Natural killer cell (primary cell): ENCODE data around the gene FAN1. TPM values are rescaled to one million over a fixed set of nuclear protein-coding genes. Genes with fewer than 3 reads are reported as not detected.

Experiments used
- ATAC-seq, 3 donors: fragments of 150-1000 bp in 2 of 3; fragments of 200-7000 bp in 1 of 3; cut with Tn5 transposase; 1 replicate in 1 of 3; 2 replicates in 2 of 3; pipeline ENCODE4 v1.10.0; 2021; ENCODE audit warnings: mild to moderate bottlenecking in 2 of 3, moderate library complexity in 2 of 3
- DNase-seq, 2 donors: peaks; one replicate each; pipeline versions ENCODE4 v3.0.0 to v3.0.0-alpha.2; 2013 to 2021; ENCODE audit warnings: mixed read lengths in 1 of 2
- H3K27ac ChIP-seq: one replicate; pipeline ENCODE4 v1.5.1; 2013; ENCODE audit warnings: mild to moderate bottlenecking, low read length
- H3K27me3 ChIP-seq: one replicate; pipeline ENCODE4 v1.6.1; 2013; ENCODE audit warnings: low read length; ENCODE audit not compliant: control insufficient read depth, insufficient read depth
- H3K36me3 ChIP-seq: one replicate; pipeline ENCODE4 v1.6.1; 2013; ENCODE audit warnings: low read length; ENCODE audit not compliant: control insufficient read depth, insufficient read depth
- H3K4me1 ChIP-seq: one replicate; pipeline ENCODE4 v1.6.1; 2013; ENCODE audit warnings: low read length; ENCODE audit not compliant: control insufficient read depth, insufficient read depth
- H3K4me3 ChIP-seq: one replicate; pipeline ENCODE4 v1.5.1; 2013; ENCODE audit warnings: low read length
- H3K9me3 ChIP-seq: one replicate; pipeline ENCODE4 v1.6.1; 2013; ENCODE audit warnings: low read length; ENCODE audit not compliant: control insufficient read depth, insufficient read depth
- H3K27ac Mint-ChIP-seq, 2 donors: one replicate each; pipeline ENCODE4 v1.8.0; 2022; ENCODE audit warnings: mild to moderate bottlenecking in 2 of 2, mixed read lengths in 2 of 2, moderate library complexity in 1 of 2
- H3K27me3 Mint-ChIP-seq, 2 donors: one replicate each; pipeline ENCODE4 v1.8.0; 2022; ENCODE audit warnings: low read depth in 2 of 2, mixed read lengths in 2 of 2
- H3K36me3 Mint-ChIP-seq: one replicate; pipeline ENCODE4 v1.8.0; 2022; ENCODE audit warnings: mixed read lengths
- H3K4me1 Mint-ChIP-seq, 2 donors: one replicate each; pipeline ENCODE4 v1.8.0; 2022; ENCODE audit warnings: mixed read lengths in 2 of 2
- H3K4me3 Mint-ChIP-seq: one replicate; pipeline ENCODE4 v1.8.0; 2022; ENCODE audit warnings: mild to moderate bottlenecking, moderate library complexity, mixed read lengths
- H3K9me3 Mint-ChIP-seq, 2 donors: one replicate each; pipeline ENCODE4 v1.8.0; 2022; ENCODE audit warnings: mixed read lengths in 2 of 2
- CTCF ChIP-seq: fragments of 200-600 bp; IDR thresholded peaks from one replicate; pipeline ENCODE4 v1.8.0; 2022; ENCODE audit warnings: antibody characterized with exemption
- WGBS: methylation state at CpG from one replicate; pipeline ENCODE4 v1.1.7; 2013; ENCODE audit warnings: missing lambda C conversion rate; ENCODE audit not compliant: insufficient coverage; 5-methylcytosine and 5-hydroxymethylcytosine counted together
- intact Hi-C: fragments of 100-400 bp; cut with micrococcal nuclease; formaldehyde crosslinking; loops from one replicate; pipeline ENCODE4 v1.14.2; 2022
- total RNA-seq, 4 donors: library from RNA; stranded (reverse); fragments of 120-200 nt in 1 of 4; gene quantifications; one replicate each; pipeline versions ENCODE4 v1.2.3 to v1.2.4, GENCODE V29; 2013 to 2022

The FAN1 gene
- total RNA-seq, 3 donors from 2014 or later (not counting 1 experiment from before 2014, with no cell fraction given) = 9.1 to 18.8 (median 15.3) TPM

- no peaks in the 10 kb centered on the region for H3K9me3 Mint-ChIP-seq
- Histone ChIP-seq H3K36me3 (peaks cover 43% of the 10 kb centered on the region), H3K27me3 (no peaks in the 10 kb centered on the region), H3K27ac (no peak overlapping the region), H3K9me3 (no peaks in the 10 kb centered on the region), H3K4me3 (no peak overlapping the region), H3K4me1 (peaks cover 1% of the 10 kb centered on the region)
- ATAC-seq (no peak), DNase-seq (no peak)
- H3K27ac Mint-ChIP-seq = no peak overlapping the region
- H3K36me3 Mint-ChIP-seq = no peaks in the 10 kb centered on the region
- 88% methylated on average over 2 of the region's 5 CpGs for WGBS
- intact Hi-C loops = no loop called here
- no peak overlapping the region for H3K4me3 Mint-ChIP-seq
- peaks cover 30 to 39% of the 10 kb centered on the region in 2 donors for H3K4me1 Mint-ChIP-seq
- H3K27me3 Mint-ChIP-seq = no peaks in the 10 kb centered on the region
- no peak for TF ChIP-seq CTCF
Measured at GRCh38 chr15:30974112-30974511, 70.4 kb downstream of the FAN1 start.

GRCh38 chr15:30978328-30978727 is 74.6 kb downstream of the FAN1 start:
- no peak overlapping the region for H3K27ac ChIP-seq
- peaks cover 38% of the 10 kb centered on the region for H3K36me3 ChIP-seq
- no peak for ATAC-seq
- DNase-seq = no peak
- Mint-ChIP-seq H3K4me1 (peaks cover 52 to 56% of the 10 kb centered on the region in 2 donors), H3K4me3 (no peak overlapping the region), H3K27me3 (no peaks in the 10 kb centered on the region), H3K36me3 (no peaks in the 10 kb centered on the region), H3K9me3 (no peaks in the 10 kb centered on the region), H3K27ac (peak overlapping the region in 1 of 2 donors; percentile 79)
- no peaks in the 10 kb centered on the region for H3K9me3 ChIP-seq
- peaks cover 11% of the 10 kb centered on the region for H3K4me1 ChIP-seq
- intact Hi-C loops = no loop called here
- TF ChIP-seq CTCF = no peak
- H3K27me3 ChIP-seq = no peaks in the 10 kb centered on the region
- no peak overlapping the region for H3K4me3 ChIP-seq

GRCh38 chr15:30979457-30979856 is 75.7 kb downstream of the FAN1 start:
- peak overlapping the region; percentile 19 for H3K4me3 Mint-ChIP-seq
- WGBS = 72% methylated on average over 5 of the region's 5 CpGs
- H3K27me3 ChIP-seq = no peaks in the 10 kb centered on the region
- no peak overlapping the region for H3K4me3 ChIP-seq
- ATAC-seq (peak in 1 of 3 donors; percentile 52), DNase-seq (no peak)
- H3K4me1 Mint-ChIP-seq = peaks cover 59 to 67% of the 10 kb centered on the region in 2 donors
- intact Hi-C loops = no loop called here
- H3K9me3 Mint-ChIP-seq = no peaks in the 10 kb centered on the region
- H3K27ac Mint-ChIP-seq = peak overlapping the region; percentile 29 to 49
- no peak for TF ChIP-seq CTCF
- no peaks in the 10 kb centered on the region for H3K27me3 Mint-ChIP-seq
- H3K36me3 Mint-ChIP-seq = no peaks in the 10 kb centered on the region
- H3K27ac ChIP-seq = no peak overlapping the region
- H3K4me1 ChIP-seq = peaks cover 11% of the 10 kb centered on the region
- H3K36me3 ChIP-seq = peaks cover 31% of the 10 kb centered on the region
- H3K9me3 ChIP-seq = no peaks in the 10 kb centered on the region

- no peaks in the 10 kb centered on the region for H3K9me3 Mint-ChIP-seq
- no peaks in the 10 kb centered on the region for H3K36me3 Mint-ChIP-seq
- WGBS = 96% methylated on average over 3 of the region's 3 CpGs
- H3K4me3 Mint-ChIP-seq = no peak overlapping the region
- Histone ChIP-seq H3K27ac (no peak overlapping the region), H3K4me1 (peaks cover 28% of the 10 kb centered on the region), H3K9me3 (no peaks in the 10 kb centered on the region), H3K36me3 (peaks cover 35% of the 10 kb centered on the region), H3K27me3 (no peaks in the 10 kb centered on the region), H3K4me3 (no peak overlapping the region)
- TF ChIP-seq CTCF = no peak
- intact Hi-C loops = no loop called here
- ATAC-seq (no peak), DNase-seq (no peak)
- H3K4me1 Mint-ChIP-seq = peaks cover 72 to 78% of the 10 kb centered on the region in 2 donors
- H3K27ac Mint-ChIP-seq = peak overlapping the region; percentile 9 to 29
- H3K27me3 Mint-ChIP-seq = no peaks in the 10 kb centered on the region
Measured at GRCh38 chr15:30984118-30984517, 80.4 kb downstream of the FAN1 start.
